ENCODE results near the gene FCHO1.

FCHO1 gene

GRCh38 chr19:17829855-17830566, 78.7 kb downstream of the FCHO1 start:
- H3K4me3 ChIP-seq (replicated peaks; ENCODE audit: low read depth, low read length), result peak overlapping the region; percentile 5
- peak; percentile 29 for DNase-seq (ENCODE audit: low read depth)
- no peak for TF ChIP-seq CTCF (IDR thresholded peaks at IDR 0.05; ENCODE audit: low read length, missing control alignments)

GRCh38 chr19:17830567-17831418, 79.5 kb downstream of the FCHO1 start:
- TF ChIP-seq CTCF (IDR thresholded peaks at IDR 0.05; ENCODE audit: low read length, missing control alignments), result no peak
- H3K4me3 ChIP-seq (replicated peaks; ENCODE audit: low read depth, low read length), result peak overlapping the region; percentile 10
- peak; percentile 76 for DNase-seq (ENCODE audit: low read depth)

GRCh38 chr19:17831419-17831888, 80.2 kb downstream of the FCHO1 start:
- peak overlapping the region; percentile 10 for H3K4me3 ChIP-seq (replicated peaks; ENCODE audit: low read depth, low read length)
- no peak for TF ChIP-seq CTCF (IDR thresholded peaks at IDR 0.05; ENCODE audit: low read length, missing control alignments)
- DNase-seq (ENCODE audit: low read depth), result no peak

- H3K4me3 ChIP-seq (replicated peaks; ENCODE audit: low read depth, low read length), result no peak overlapping the region
- no peak for DNase-seq (ENCODE audit: low read depth)
- no peak for TF ChIP-seq CTCF (IDR thresholded peaks at IDR 0.05; ENCODE audit: low read length, missing control alignments)
Measured at GRCh38 chr19:17832443-17833208, 81.3 kb downstream of the FCHO1 start.

- H3K4me3 ChIP-seq (replicated peaks; ENCODE audit: low read depth, low read length), result no peak overlapping the region
- peak; percentile 6 for TF ChIP-seq CTCF (IDR thresholded peaks at IDR 0.05; ENCODE audit: low read length, missing control alignments)
- DNase-seq (ENCODE audit: low read depth), result no peak
Measured at GRCh38 chr19:17834350-17835181, 83.3 kb downstream of the FCHO1 start.
